Upper lobe of left lung (tissue), 6 donors: ENCODE data around the gene DCDC2B. TPM values are rescaled to one million over a fixed set of nuclear protein-coding genes. Genes with fewer than 3 reads are reported as not detected.
"Not testable (repeated sequence)": the region's sequence is repeated elsewhere in the genome, so short reads cannot be mapped to it uniquely, and the experiment has no call there.

Source experiments
- ATAC-seq, 2 donors: fragments of 200-7000 bp; cut with Tn5 transposase; one replicate each; pipeline ENCODE4 v1.9.1; 2022; ENCODE audit warnings: mild to moderate bottlenecking in 2 of 2, moderate library complexity in 2 of 2; ENCODE audit not compliant: low FRiP score in 2 of 2
- DNase-seq, 2 donors: peaks; one replicate each; pipeline ENCODE4 v3.0.0-alpha.2; 2019 to 2020
- H3K27ac ChIP-seq, 4 donors: fragments of 200-600 bp; sonication (generic); one replicate each; pipeline ENCODE4 v1.5.1; 2016 to 2019
- H3K27me3 ChIP-seq, 4 donors: fragments of 200-600 bp; sonication (generic); one replicate each; pipeline ENCODE4 v1.5.1; 2017 to 2019
- H3K36me3 ChIP-seq, 4 donors: fragments of 200-600 bp; sonication (generic); one replicate each; pipeline ENCODE4 v1.5.1; 2016 to 2019
- H3K4me1 ChIP-seq, 4 donors: fragments of 200-600 bp; sonication (generic); one replicate each; pipeline ENCODE4 v1.5.1; 2018 to 2019
- H3K4me3 ChIP-seq, 4 donors: fragments of 200-600 bp; sonication (generic); one replicate each; pipeline ENCODE4 v1.5.1; 2017 to 2019; ENCODE audit warnings: mild to moderate bottlenecking in 2 of 4, moderate library complexity in 1 of 4
- H3K9me3 ChIP-seq, 4 donors: fragments of 200-600 bp; sonication (generic); one replicate each; pipeline ENCODE4 v1.5.1; 2018 to 2019
- EP300 ChIP-seq, 4 donors: sonication (generic); formaldehyde crosslinking; IDR thresholded peaks; one replicate each; pipeline ENCODE4 v1.5.1; 2017; ENCODE audit warnings: antibody characterized with exemption in 4 of 4, control low read depth in 2 of 4
- POLR2A ChIP-seq, 4 donors: fragments of 450-650 bp; IDR thresholded peaks; one replicate each; pipeline ENCODE4 v1.5.1; 2016 to 2017; ENCODE audit warnings: antibody characterized with exemption in 4 of 4, mild to moderate bottlenecking in 2 of 4
- POLR2AphosphoS5 ChIP-seq, 2 donors: sonication (generic); formaldehyde crosslinking; IDR thresholded peaks; one replicate each; pipeline ENCODE4 v1.5.1; 2017; ENCODE audit warnings: antibody characterized with exemption in 2 of 2
- WGBS, 2 donors: methylation state at CpG; one replicate each; pipeline ENCODE4 v1.1.5; 2017 to 2018; 5-methylcytosine and 5-hydroxymethylcytosine counted together
- total RNA-seq, 6 donors: library from RNA; depleted of rRNA in 4 of 6; stranded (reverse); fragments of >200 nt in 4 of 6; gene quantifications; one replicate each; pipeline versions ENCODE4 v1.1.0 to v1.2.1, GENCODE V29; 2016 to 2021
- TF ChIP-seq, protein P1 (sequence below), 6 experiments: fragments of 450-650 bp in 4 of 6; fragments of 200-600 bp in 2 of 6; sonication (generic) in 2 of 6; IDR thresholded peaks; one replicate each; pipeline ENCODE4 v1.5.1; 2016 to 2019; ENCODE audit warnings: antibody characterized with exemption in 6 of 6
- donor health status: DM: no; HTN: no; CAD: no; lungs with moderate emphysema.
- donor health status: DM: no; HTN: yes; CAD: no; lungs with severe emphysema.

DCDC2B gene
- total RNA-seq, result 10 to 100 TPM in 1 of 6 donors, 1 to 10 TPM in 4, under 1 TPM in 1; 0.11 to 11.4 (median 4.5) TPM

- Histone ChIP-seq H3K36me3 (peaks cover 0 to 3% (median 0%) of the 10 kb centered on the region in 4 donors), H3K4me3 (no peak within 1 kb of the TSS), H3K27me3 (no peaks in the 10 kb centered on the region), H3K9me3 (no peaks in the 10 kb centered on the region), H3K4me1 (peaks cover 9 to 20% (median 14%) of the 10 kb centered on the region in 4 donors), H3K27ac (no peak within 1 kb of the TSS)
- DNase-seq (peak in 1 of 2 donors; percentile 56), ATAC-seq (no peak)
- TF ChIP-seq, protein P1, sequence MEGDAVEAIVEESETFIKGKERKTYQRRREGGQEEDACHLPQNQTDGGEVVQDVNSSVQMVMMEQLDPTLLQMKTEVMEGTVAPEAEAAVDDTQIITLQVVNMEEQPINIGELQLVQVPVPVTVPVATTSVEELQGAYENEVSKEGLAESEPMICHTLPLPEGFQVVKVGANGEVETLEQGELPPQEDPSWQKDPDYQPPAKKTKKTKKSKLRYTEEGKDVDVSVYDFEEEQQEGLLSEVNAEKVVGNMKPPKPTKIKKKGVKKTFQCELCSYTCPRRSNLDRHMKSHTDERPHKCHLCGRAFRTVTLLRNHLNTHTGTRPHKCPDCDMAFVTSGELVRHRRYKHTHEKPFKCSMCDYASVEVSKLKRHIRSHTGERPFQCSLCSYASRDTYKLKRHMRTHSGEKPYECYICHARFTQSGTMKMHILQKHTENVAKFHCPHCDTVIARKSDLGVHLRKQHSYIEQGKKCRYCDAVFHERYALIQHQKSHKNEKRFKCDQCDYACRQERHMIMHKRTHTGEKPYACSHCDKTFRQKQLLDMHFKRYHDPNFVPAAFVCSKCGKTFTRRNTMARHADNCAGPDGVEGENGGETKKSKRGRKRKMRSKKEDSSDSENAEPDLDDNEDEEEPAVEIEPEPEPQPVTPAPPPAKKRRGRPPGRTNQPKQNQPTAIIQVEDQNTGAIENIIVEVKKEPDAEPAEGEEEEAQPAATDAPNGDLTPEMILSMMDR (IDR thresholded peaks at IDR 0.05), result no peak
- TF ChIP-seq POLR2A (IDR thresholded peaks at IDR 0.05), result peak in 1 of 4 donors; percentile 15
- WGBS, 2 donors, result 89 to 100% methylated on average over 1 to 5 of the region's 5 CpGs
Observed at GRCh38 chr1:32208891-32209328, at the start of gene DCDC2B. TSS of gene DCDC2B (plus strand) at chr1:32209089. CDS start at chr1:32209094, 5 bp downstream.

- TF ChIP-seq EP300 (IDR thresholded peaks at IDR 0.05), result no peak
- no peak for TF ChIP-seq POLR2AphosphoS5 (IDR thresholded peaks at IDR 0.05)
- TF ChIP-seq, protein P1 (IDR thresholded peaks at IDR 0.05), result no peak
- no peak for TF ChIP-seq POLR2A (IDR thresholded peaks at IDR 0.05)
- Histone ChIP-seq H3K4me1 (no peaks in the 10 kb centered on the region), H3K27me3 (no peaks in the 10 kb centered on the region), H3K36me3 (peaks cover 35 to 98% (median 74%) of the 10 kb centered on the region in 4 donors), H3K4me3 (no peak overlapping the region), H3K27ac (no peak overlapping the region), H3K9me3 (no peaks in the 10 kb centered on the region)
- ATAC-seq (no peak), DNase-seq (no peak)
- 81 to 83% methylated on average over 3 of the region's 3 CpGs for WGBS, 2 donors
Observed at GRCh38 chr1:32159189-32159588, 49.7 kb upstream of the DCDC2B start.

GRCh38 chr1:32163405-32163804, 45.5 kb upstream of the DCDC2B start:
- H3K4me1 ChIP-seq, result no peaks in the 10 kb centered on the region
- ATAC-seq (no peak), DNase-seq (no peak)
- 88 to 91% methylated on average over 2 of the region's 2 CpGs for WGBS, 2 donors
- no peak overlapping the region for H3K27ac ChIP-seq
- no peak for TF ChIP-seq POLR2A (IDR thresholded peaks at IDR 0.05)
- no peak for TF ChIP-seq EP300 (IDR thresholded peaks at IDR 0.05)
- TF ChIP-seq POLR2AphosphoS5 (IDR thresholded peaks at IDR 0.05), result no peak
- TF ChIP-seq, protein P1 (IDR thresholded peaks at IDR 0.05), result no peak
- peaks cover 35 to 95% (median 77%) of the 10 kb centered on the region in 4 donors for H3K36me3 ChIP-seq
- no peaks in the 10 kb centered on the region for H3K9me3 ChIP-seq
- no peaks in the 10 kb centered on the region for H3K27me3 ChIP-seq
- no peak overlapping the region for H3K4me3 ChIP-seq

- not testable (repeated sequence) for H3K27me3 ChIP-seq, H3K4me3 ChIP-seq, H3K27ac ChIP-seq, H3K4me1 ChIP-seq, DNase-seq, H3K9me3 ChIP-seq, ATAC-seq
- H3K36me3 ChIP-seq, result peaks cover 33 to 95% (median 71%) of the 10 kb centered on the region in 4 donors
- 97 to 99% methylated on average over 10 of the region's 10 CpGs for WGBS, 2 donors
Observed at GRCh38 chr1:32165633-32166032, 43.3 kb upstream of the DCDC2B start.

GRCh38 chr1:32170991-32171390, 37.9 kb upstream of the DCDC2B start:
- Histone ChIP-seq H3K4me1 (no peaks in the 10 kb centered on the region), H3K27ac (no peak overlapping the region), H3K27me3 (no peaks in the 10 kb centered on the region), H3K36me3 (peaks cover 30 to 90% (median 59%) of the 10 kb centered on the region in 4 donors), H3K4me3 (no peak overlapping the region), H3K9me3 (no peaks in the 10 kb centered on the region)
- 79 to 88% methylated on average over 4 of the region's 4 CpGs for WGBS, 2 donors
- DNase-seq (no peak), ATAC-seq (no peak)
- TF ChIP-seq, protein P1 (IDR thresholded peaks at IDR 0.05), result no peak
- no peak for TF ChIP-seq POLR2A (IDR thresholded peaks at IDR 0.05)
- no peak for TF ChIP-seq POLR2AphosphoS5 (IDR thresholded peaks at IDR 0.05)
- TF ChIP-seq EP300 (IDR thresholded peaks at IDR 0.05), result no peak
